ENCODE measurements around the gene SLC25A13. TPM values are rescaled to one million over a fixed set of nuclear protein-coding genes. Genes with fewer than 3 reads are reported as not detected.
A peak's percentile ranks its signal among the peaks of the same experiment; 100 is the strongest.

SLC25A13 gene
- total and polyA plus RNA-seq, 8 donors, result 20.2 to 41.2 (median 25.1) TPM

DNA sequence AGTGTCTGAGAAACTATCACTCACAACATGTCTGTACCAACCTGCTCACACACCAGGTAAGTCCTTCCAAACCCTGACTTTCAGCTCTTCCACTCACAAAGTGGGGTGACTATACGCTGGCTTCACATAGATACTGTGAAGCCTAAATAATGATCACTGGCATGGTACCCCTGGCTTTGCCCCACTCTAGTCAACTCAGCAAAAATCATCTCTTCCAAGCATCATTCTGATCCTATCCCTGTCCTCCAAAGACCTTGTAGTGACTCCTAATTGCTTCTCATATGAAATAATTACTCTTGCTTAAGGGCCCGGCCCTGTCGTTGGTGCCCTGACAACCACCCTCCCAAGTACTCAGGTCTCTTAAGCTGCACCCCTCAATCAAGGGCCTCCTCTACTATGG is 97.8 kb downstream of the SLC25A13 start:
- TF ChIP-seq, protein P1, sequence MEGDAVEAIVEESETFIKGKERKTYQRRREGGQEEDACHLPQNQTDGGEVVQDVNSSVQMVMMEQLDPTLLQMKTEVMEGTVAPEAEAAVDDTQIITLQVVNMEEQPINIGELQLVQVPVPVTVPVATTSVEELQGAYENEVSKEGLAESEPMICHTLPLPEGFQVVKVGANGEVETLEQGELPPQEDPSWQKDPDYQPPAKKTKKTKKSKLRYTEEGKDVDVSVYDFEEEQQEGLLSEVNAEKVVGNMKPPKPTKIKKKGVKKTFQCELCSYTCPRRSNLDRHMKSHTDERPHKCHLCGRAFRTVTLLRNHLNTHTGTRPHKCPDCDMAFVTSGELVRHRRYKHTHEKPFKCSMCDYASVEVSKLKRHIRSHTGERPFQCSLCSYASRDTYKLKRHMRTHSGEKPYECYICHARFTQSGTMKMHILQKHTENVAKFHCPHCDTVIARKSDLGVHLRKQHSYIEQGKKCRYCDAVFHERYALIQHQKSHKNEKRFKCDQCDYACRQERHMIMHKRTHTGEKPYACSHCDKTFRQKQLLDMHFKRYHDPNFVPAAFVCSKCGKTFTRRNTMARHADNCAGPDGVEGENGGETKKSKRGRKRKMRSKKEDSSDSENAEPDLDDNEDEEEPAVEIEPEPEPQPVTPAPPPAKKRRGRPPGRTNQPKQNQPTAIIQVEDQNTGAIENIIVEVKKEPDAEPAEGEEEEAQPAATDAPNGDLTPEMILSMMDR (IDR thresholded peaks at IDR 0.05), result no peak
- H3K4me3 ChIP-seq, result no peak overlapping the region
- no peak for ATAC-seq
- no peak for DNase-seq
- H3K27me3 ChIP-seq, result no peaks in the 10 kb centered on the region
- peaks cover 0 to 3% of the 10 kb centered on the region in 2 donors for H3K4me1 ChIP-seq
- intact Hi-C loops (cut with DNase I), result no loop called here
- H3K9me3 ChIP-seq, result no peaks in the 10 kb centered on the region
- H3K36me3 ChIP-seq, result peaks cover 0 to 10% of the 10 kb centered on the region in 2 donors
- H3K27ac ChIP-seq, result no peak overlapping the region

DNA sequence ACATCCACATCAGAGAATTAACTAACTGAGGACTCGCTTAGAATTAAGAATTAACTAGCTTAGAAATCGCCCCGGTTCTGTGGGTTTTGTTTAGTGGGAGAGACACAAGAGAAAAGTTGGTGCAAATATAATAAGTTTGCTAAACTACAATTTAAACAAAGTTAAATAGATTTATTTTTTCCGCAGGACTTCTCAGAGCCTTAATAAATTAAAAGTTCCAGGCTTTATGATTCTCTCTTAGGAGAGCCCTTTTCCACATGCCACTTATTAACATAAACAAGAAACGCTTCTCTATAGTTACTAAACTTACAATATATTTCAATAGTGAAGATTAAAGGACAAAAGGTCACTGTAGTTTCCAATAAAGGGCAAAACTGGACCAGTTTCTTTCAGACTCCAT is 100.0 kb downstream of the SLC25A13 start:
- H3K9me3 ChIP-seq, result no peaks in the 10 kb centered on the region
- H3K4me3 ChIP-seq, result no peak overlapping the region
- intact Hi-C loops (cut with DNase I), result no loop called here
- no peak overlapping the region for H3K27ac ChIP-seq
- DNase-seq (no peak), ATAC-seq (no peak)
- H3K4me1 ChIP-seq, result peaks cover 0 to 6% of the 10 kb centered on the region in 2 donors
- TF ChIP-seq, protein P1 (IDR thresholded peaks at IDR 0.05), result no peak
- H3K36me3 ChIP-seq, result no peaks in the 10 kb centered on the region
- H3K27me3 ChIP-seq, result no peaks in the 10 kb centered on the region

DNA sequence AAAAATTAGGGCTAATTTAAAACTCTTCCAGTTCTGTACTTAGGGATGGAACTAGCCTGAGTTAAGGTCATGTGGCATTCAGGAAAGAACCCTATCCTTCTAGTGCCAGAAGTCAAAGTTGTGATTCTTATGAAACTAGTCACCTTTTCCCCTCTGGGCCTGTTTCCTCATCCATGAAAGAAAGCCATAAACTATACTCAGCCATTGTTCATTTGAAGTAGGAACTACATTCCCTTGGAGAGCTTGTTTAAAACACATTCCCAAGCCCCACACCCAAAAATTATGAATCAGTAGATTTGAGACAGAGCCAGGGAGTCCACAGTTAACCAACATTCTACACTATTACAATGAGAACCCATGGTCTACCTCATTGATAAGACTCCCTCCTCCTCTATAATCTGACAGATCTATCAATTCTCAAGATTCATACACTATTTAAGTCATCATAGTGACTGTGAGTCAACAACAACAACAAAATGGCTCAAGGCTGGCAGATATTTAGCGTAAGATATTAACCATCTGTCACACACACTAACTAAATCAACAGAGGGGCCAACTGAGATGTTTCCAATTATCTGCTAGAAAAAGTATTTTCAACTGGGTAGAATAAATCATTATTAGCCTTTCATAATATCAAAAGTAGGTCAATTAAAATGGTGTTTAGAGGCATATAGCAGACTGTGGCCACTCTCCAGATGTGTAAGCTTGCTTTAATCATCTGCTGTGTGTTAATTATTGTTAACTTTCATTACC is 102.3 kb downstream of the SLC25A13 start:
- ATAC-seq (peak; percentile 72), DNase-seq (no peak)
- H3K27ac ChIP-seq, result peak overlapping the region in 1 of 2 donors; percentile 28
- TF ChIP-seq, protein P1 (IDR thresholded peaks at IDR 0.05), result no peak
- no peaks in the 10 kb centered on the region for H3K27me3 ChIP-seq
- no peaks in the 10 kb centered on the region for H3K36me3 ChIP-seq
- H3K4me1 ChIP-seq, result peaks cover 0 to 6% of the 10 kb centered on the region in 2 donors
- no peak overlapping the region for H3K4me3 ChIP-seq
- H3K9me3 ChIP-seq, result peaks cover 0 to 6% of the 10 kb centered on the region in 2 donors
- intact Hi-C loops (cut with DNase I), result no loop called here

DNA sequence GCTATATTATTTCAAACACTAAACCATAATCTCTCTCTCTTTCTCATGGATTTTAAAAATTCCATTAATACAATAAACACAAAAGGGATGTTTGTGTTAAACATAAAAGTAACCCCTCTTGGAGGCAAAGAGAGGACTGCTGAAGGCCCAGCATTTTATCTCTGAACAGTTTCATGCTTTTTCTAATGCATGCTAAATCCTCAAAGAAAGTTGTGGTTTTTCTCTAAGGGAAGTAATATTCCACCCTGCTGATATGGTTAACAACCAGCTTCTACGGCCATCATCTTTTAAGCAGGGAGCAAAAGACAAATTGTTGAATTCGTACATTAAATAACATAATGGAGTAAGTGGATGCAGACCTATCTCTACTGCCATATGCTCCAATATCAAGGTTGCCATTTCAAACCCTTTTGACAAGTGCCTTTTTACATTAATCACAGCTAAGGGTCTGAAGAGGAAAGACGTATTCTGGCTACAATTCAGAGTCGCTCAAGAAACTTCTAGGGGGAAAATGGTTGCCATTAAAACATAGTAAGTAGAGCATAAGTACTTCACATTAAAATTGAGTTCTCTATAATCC is 103.1 kb downstream of the SLC25A13 start:
- intact Hi-C loops (cut with DNase I), result no loop called here
- TF ChIP-seq, protein P1 (IDR thresholded peaks at IDR 0.05), result no peak
- no peaks in the 10 kb centered on the region for H3K27me3 ChIP-seq
- peak overlapping the region in 1 of 2 donors; percentile 28 for H3K27ac ChIP-seq
- DNase-seq, result no peak
- peaks cover 0 to 6% of the 10 kb centered on the region in 2 donors for H3K4me1 ChIP-seq
- H3K9me3 ChIP-seq, result peaks cover 0 to 6% of the 10 kb centered on the region in 2 donors
- ATAC-seq, result no peak
- H3K4me3 ChIP-seq, result no peak overlapping the region
- H3K36me3 ChIP-seq, result no peaks in the 10 kb centered on the region

DNA sequence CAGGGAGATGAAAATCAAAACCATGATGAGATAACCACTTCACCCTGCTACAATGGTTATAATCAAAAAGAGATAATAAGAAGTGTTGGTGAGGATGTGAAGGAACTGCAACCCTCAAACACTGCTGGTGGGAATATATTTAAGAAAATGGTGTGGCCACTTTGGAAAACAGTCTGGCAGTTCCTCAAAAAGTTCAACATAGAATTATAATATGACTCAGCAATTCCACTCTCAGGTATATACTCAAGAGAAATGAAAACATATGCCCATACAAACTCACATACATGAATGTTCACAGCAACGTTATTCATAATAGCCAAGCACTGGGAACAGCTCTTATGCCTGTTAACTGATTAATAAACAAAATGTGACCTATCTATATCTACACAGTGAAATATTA is 104.8 kb downstream of the SLC25A13 start:
- DNase-seq, result no peak
- peaks cover 0 to 6% of the 10 kb centered on the region in 2 donors for H3K9me3 ChIP-seq
- H3K4me1 ChIP-seq, result peaks cover 0 to 6% of the 10 kb centered on the region in 2 donors
- no peak overlapping the region for H3K4me3 ChIP-seq
- no peaks in the 10 kb centered on the region for H3K36me3 ChIP-seq
- H3K27ac ChIP-seq, result no peak overlapping the region
- ATAC-seq, result no peak
- H3K27me3 ChIP-seq, result no peaks in the 10 kb centered on the region
- intact Hi-C loops (cut with DNase I), result no loop called here
- TF ChIP-seq, protein P1 (IDR thresholded peaks at IDR 0.05), result no peak

All from left lung (tissue), 10 donors.